Measurements from ENCODE around the gene WDFY2.
"Not testable (repeated sequence)": the region's sequence is repeated elsewhere in the genome, so short reads cannot be mapped to it uniquely, and the experiment has no call there.

Gene WDFY2

GRCh38 chr13:51673165-51673564 lies 88.9 kb downstream of the WDFY2 start:
- DNase-seq: no peak

- DNase-seq: no peak
Observed at GRCh38 chr13:51674276-51674675, 90.0 kb downstream of the WDFY2 start.

DNA sequence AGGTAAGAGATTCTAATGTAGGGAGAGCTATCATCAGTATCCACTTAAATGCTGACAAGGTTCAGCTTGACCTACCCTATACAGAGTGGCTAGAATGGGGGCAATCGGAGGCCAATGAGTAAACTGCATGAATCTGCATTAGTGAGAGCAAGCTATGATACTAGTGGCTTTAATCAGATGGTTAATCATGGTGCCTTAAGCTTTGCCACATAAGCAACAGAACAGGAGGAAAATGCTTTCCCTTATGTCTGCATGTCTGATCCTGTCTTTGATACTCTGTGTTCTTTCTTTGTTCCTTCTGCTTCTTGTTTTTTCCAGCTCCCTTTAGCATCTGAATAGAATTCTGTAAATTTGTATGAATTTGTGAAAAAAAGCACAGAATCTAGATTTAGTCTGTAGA lies 91.1 kb downstream of the WDFY2 start:
- no peak for DNase-seq

GRCh38 chr13:51675877-51676276 lies 91.6 kb downstream of the WDFY2 start:
- no peak for DNase-seq

DNA sequence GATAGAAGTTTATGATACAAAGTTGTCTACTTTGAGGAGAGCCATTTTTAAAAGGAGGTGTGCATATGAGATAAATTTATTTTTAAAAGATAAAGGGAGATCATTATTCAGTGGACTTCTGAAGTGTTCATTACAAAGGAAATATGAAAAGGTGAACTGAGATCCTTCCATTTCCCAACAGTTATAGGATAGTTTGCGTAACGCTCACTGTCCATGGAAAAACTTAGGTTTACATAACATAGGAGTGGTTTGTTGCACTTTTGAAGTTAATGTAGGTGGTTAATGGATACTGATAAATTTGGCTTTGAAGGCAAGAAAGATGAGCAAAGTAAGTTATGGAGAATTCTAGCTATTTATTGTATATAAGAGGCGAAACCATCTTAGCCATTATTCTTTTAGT lies 92.5 kb downstream of the WDFY2 start:
- DNase-seq: no peak

DNA sequence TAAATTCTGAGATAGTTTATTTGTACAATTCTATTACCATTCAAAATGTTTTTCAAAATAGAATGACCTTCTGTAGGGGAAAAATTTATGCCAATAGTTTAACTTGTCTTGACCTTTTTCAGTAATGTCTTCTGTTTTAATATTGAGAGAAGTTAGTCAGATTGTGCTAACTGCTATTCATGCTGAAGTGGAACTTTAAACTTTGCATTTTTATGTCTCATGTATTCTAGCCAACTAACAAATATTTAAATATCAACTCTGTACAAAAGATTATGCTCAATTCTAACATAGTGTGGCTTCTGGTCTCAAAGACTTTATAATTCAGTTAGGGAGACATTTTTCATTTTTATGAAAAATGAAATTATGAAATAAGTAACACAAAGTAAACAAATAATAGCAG lies 94.2 kb downstream of the WDFY2 start:
- DNase-seq: no peak

- DNase-seq: no peak
Observed at GRCh38 chr13:51679616-51680015, 95.4 kb downstream of the WDFY2 start.

GRCh38 chr13:51681037-51681678 lies 96.9 kb downstream of the WDFY2 start:
- DNase-seq: no peak

DNA sequence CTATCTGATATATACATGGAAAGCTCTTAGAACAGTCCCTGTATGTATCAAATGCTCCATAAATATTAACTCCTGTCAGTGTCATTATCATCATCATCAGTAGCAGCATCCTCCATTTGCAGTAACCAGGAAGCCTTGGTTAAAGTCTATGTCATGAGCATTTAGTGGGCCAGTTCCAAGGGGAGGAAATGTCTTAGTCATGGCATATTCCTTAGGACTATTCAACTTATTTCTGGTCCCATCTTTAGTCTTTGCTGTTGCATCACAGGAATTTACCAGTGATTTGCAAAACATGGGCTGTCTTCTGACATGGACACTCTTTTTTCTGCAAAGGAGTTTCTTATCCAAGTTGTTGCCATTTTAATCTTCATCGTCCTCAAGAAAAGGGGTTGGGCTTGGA lies 98.4 kb downstream of the WDFY2 start:
- DNase-seq: no peak

DNA sequence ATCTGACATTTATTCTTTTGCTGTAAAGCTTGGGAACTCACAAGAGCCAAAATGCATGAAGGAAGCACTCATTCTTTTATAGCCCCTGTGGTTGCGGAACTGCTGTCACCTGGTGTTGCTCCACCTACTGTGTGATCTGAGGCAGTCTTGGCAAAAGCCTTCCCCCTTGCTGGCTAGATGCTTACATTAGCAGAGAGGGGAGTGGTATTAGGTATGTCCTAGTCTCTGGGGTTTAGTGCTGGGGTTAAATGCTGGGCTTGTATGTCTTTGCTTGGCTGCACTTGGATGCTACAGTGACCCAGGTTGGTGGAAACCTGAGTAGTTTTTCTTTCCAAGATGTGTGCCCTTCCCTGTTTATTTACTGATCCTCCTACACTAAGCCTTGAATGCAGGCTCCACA lies 99.3 kb downstream of the WDFY2 start:
- no peak for DNase-seq

DNA sequence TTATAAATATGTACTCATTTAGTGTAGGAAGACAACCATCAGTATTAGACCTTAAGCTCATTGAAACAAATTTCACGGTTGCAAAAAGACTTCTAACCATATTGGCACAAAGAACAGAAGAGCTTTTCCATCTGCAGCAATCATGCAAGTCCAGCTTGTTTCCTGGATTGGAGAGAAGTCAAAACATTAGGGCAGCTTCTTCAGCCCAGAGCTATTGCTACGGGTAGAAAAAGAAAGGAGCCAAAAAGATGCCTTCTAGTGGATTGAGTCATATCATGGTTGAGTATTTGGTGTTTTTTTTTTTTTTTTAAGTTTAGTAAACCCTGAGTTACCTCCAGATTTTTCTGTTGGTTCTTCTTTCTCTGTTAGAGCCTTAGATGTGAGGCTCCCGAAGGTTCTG lies 99.8 kb downstream of the WDFY2 start:
- DNase-seq: no peak

DNA sequence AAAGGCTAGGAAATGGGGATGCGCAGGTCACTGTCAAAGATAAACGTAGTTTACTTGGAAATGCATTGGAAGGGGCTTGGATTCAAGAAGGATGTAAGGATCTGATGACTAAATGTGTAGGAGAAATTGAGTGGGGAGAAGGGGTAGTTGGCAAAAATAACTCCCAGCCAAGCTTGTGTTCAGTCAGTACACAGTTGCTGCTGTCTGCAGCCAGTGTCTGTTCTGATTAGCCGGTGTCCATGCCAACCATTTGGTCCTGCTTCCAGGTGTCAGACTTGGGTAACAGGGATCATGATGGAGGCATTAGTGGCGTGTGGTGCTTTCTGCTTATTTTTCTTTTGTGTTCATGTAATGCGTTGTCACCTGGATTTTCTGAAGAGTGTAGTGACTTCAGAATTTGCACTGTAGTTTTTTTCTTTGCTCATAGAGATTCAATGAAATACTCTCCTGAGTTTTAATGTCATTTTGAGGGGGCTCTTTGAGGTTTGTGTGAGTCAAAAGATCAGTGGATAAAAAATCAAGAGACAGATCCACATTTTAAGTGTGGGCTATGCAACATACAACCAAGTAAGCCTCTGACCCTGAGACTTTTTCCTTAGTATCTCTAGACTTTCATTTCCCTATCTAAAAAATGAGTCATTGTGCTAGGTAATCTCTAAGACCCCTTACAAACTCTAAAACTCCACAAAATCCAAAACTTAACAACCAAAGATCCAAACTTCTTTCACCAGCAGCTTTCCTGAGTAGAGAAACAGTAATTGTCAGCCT lies 103.9 kb downstream of the WDFY2 start:
- no peak for DNase-seq

DNA sequence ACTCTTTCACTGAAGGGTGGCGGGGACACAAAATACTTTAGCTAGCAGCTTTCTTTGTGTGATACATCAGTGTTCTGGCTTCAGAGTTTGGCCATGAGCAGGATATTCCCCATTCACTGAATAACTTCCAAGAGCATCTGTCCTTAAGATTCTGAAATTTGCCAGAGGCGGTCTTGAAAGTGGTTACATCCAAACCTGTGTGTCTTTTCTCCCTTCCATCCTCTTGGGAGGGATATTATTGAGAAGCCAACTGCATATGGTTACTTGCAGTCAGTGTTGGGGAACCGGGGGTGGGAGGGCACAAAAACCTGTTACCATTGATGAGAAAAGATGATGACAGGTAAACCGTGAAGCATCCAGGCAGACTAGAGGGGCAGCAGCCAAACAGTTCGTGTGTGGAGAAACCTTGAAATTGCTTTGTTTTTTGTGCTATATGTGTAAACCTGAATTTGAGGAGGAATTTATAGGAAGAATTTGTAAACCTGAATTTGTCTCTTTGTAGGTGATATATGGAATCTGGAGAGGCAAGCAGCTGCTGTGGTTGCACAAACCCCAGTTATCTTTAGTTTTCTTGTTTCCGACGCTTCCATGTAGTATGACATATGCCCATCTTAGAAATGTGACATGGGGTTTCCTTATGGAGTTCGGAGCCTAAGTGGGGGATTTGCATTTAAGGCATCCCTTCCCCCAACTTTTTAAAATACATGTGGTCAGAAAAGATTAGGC lies 104.8 kb downstream of the WDFY2 start:
- no peak for DNase-seq

DNA sequence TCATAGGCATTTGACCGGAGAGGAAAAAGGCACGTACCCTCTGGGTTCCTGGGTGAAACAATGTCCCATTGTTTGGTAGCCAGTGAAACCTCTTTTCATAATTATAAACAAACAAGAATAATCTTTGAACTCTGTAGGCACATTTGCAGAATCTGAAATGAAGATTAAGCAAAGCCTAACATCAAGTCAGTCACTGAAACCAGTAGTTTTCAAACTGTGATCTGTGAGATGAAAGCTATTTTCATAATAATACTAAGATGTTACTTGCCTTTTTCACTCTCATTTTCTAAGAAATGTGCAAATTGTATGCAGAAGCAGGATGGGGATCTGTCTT lies 105.4 kb downstream of the WDFY2 start:
- DNase-seq: no peak

GRCh38 chr13:51695677-51696076 lies 111.4 kb downstream of the WDFY2 start:
- not testable (repeated sequence) for DNase-seq

DNA sequence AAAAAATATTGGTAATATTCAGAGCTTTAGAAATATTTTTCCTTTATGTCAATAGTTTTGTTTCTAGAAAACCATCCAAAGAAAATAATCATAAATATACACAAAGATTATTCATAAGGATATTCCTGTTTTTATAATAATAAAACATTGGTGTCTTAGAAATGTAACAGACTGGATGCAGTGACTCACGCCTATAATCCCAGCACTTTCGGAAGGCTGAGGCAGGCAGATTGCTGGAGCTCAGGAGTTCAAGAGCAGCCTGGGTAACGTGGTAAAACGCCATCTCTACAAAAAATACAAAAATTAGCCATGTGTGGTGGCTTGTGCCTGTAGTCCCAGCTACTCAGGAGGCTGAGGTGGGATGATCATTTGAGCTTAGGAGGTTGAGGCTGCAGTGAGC lies 112.9 kb downstream of the WDFY2 start:
- DNase-seq: no peak

DNA sequence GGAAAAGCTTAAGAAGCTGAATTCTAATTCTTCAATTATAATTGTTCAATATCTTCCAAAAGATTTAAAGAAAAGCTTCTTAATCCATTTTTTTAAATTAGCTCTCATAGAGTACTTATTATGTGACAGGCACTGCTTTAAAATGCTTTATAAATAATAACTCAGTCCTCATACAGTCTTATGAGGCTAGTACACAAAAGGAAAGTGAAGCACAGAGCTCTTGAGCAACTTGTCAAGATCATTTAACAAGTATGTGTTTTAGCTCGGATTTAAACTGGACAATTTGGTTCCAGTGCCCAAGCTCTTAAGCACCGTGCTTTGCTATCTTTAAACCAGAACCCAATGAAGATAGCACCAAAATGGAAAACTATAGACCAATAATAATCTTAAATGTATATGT lies 113.6 kb downstream of the WDFY2 start:
- DNase-seq: no peak

- DNase-seq: no peak
Observed at GRCh38 chr13:51698352-51698751, 114.1 kb downstream of the WDFY2 start.

DNA sequence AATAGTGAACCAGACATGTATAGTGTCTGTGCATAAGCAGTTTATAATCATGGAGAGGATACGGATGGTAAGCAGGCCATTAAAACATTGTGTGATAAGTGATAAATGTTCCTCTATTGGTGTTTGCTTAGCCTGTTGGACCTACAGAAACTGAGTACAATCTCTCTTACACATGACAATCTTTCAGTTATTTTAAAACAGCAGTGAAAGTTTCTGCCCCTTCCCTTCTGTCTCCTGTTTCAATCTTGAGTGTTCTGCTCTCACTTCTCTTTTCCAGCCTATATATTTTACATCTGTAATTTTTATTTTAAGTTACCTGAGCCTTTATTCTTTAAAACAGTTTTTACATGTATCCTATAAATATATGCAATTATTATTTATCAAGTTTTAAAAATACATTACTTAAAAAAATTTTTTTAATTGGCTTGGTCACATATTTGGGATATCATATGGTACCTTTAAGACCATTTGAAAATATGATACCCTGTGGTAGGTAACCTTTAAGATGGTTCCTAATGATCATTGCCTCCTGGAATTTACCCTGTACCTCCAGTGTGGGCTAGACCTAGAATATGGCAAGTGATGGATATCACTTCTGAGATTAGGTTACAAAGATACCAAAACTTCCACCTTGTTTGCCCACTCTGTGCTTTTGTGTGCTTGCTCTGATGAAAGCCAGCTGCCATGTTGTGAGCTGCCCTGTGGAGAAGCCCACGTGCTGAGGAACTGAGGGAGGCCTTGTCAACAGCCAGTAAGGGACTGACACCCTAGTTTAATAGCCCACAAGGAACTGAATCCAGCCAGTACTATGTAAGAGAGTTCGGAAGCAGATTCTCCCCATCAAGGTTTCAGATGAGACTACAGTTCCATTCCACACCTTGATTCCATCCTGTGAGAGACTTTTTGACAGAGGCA lies 120.4 kb downstream of the WDFY2 start:
- no peak for DNase-seq

DNA sequence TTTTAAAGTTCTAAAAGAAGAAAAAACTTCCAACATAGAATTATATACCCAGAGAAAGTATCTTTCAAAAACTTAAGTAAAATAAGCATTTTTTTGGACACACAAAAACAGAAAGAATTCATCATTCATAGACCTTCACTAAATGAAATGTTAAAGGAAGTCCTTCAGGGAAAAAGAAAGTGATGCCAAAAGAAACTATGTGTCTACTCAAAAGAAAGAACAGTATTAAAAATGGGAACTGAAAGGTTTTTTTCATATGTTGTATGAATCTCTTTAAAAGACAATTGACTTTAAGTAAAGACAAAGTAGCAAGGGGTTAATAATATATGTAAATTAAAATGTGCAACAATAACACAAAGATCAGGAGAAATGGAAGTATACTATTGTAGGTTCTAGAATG lies 123.2 kb downstream of the WDFY2 start:
- no peak for DNase-seq

GRCh38 chr13:51713807-51714206 lies 129.5 kb downstream of the WDFY2 start:
- DNase-seq: no peak

DNA sequence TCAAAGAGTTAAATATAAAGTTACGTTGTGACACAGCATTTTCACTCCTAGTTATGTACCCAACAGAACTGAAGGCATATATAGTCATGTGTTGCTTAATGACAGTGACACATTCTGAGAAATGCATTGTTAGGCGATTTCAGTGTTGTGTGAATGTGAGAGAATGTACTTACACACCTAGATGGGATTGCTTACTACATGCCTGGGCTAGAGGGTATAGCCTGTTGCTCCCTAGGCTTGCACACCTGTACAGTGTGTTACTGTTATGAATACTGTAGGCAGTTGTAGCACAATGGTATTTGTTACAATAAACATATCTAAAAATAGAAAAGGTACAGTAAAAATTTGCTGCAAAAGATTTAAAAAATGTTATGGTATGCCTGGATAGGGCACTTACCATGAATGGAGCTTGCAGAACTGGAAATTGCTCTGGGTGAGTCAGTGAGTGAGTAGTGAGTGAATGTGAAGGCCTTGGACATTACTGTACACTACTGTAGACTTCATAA lies 130.5 kb downstream of the WDFY2 start:
- DNase-seq: no peak

DNA sequence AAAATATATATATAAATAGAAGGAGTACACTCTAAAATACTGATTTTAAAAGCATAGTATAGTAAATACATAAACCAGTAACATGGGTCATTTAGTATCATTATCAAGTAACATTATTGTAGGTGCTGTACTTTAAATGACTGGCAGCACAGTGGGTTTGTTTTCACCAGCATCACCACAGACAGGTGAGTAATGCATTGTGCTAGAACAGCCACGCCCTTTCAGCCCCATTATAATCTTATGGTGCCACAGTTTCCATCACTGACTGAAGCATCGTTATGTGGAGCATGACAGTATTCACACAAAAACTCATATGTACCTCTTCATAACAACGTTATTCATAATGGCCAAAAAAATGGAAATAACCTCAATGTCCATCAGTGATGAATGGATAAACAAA lies 131.4 kb downstream of the WDFY2 start:
- no peak for DNase-seq
